Activated CD8-positive, alpha-beta memory T cell treated with anti-CD3 and anti-CD28 coated beads for 1 hour (primary cell): Measurements from ENCODE around the gene RANBP17.
"Not testable (repeated sequence)": the region's sequence is repeated elsewhere in the genome, so short reads cannot be mapped to it uniquely, and the experiment has no call there.

Experiments
- DNase-seq, 2 donors: peaks; one replicate each; pipeline ENCODE4 v3.0.0-alpha.2; 2020; ENCODE audit warnings: low read depth in 1 of 2; ENCODE audit errors: extremely low read depth in 1 of 2

Gene RANBP17

GRCh38 chr5:170937914-170938313 is 76.1 kb downstream of the RANBP17 start:
- DNase-seq = no peak

- DNase-seq = no peak
Observed at GRCh38 chr5:170939178-170939577, 77.4 kb downstream of the RANBP17 start.

DNA sequence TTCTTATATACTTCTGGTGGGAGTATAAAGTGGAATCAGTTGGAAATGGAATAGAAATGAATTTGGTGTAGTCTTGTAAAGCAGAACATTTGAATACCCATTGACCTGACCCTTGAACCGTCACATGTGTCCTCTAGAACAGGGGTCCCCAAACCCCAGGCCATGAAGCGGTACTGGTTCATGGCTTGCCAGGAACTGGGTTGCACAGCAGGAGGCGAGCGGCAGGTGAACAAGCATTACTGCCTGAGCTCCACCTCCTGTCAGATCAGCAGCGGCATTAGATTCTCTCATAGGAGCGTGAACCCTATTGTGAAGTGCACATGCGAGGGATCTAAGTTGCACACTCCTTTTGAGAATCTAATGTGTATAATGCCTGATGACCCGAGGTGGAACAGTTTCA is 80.0 kb downstream of the RANBP17 start:
- no peak for DNase-seq

GRCh38 chr5:170945275-170945674 is 83.5 kb downstream of the RANBP17 start:
- DNase-seq = no peak

DNA sequence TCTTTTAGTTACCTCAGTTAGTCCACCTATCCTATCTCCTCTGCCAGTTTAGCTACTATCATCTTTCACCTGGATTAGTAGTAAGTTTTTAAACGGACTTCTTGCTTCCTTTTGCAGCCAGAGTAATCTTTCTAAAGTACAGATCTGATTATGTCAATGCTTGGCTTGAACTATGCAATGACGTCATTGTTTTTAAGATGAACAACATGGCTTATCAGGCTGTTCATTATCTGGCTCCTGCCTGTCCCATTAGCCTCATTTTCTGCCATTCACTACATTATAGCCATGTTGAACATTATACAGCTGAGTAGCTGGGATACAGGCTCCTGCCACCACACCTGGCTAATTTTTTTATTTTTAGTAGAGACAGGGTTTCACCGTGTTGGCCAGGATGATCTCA is 98.7 kb downstream of the RANBP17 start:
- DNase-seq = no peak

- no peak for DNase-seq
Observed at GRCh38 chr5:170963521-170963920, 101.7 kb downstream of the RANBP17 start.

GRCh38 chr5:170974461-170974860 is 112.6 kb downstream of the RANBP17 start:
- no peak for DNase-seq

DNA sequence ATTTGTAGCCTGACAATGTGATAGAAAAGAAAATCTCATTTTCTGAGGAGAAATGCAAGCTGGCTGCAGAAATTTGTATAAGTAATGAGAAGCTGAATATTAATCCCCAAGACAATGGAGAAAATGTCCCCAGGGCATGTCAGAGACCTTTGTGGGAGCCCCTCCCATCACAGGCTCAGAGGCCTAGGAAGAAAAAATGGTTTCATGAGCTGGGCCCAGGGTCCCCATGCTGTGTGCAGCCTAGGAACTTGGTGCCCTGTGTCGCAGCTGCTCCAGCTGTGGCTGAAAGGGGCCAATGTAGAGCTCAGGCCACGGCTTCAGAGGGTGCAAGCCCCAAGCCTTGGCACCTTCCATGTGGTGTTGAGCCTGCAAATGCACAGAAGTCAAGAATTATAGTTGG is 118.4 kb downstream of the RANBP17 start:
- DNase-seq = not testable (repeated sequence)

GRCh38 chr5:170985486-170985885 is 123.7 kb downstream of the RANBP17 start:
- DNase-seq = no peak

DNA sequence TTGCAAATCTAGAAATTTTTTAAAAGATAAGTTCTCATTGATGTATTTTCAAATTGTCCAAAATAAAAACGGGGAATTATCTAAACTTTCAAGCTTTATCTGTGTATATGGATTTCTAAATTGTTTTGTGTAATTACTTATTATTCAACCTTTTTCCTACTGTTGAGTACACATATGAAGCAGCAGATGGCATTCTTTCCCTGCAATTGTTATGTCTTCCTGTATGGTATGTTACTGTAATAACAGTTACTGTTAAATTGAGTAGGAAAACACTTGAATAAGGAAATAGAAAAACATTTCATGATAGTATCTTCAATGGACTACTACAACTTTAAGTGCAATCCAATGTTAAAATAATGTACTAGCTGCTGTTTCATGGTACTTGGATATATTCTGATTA is 124.8 kb downstream of the RANBP17 start:
- DNase-seq = no peak

DNA sequence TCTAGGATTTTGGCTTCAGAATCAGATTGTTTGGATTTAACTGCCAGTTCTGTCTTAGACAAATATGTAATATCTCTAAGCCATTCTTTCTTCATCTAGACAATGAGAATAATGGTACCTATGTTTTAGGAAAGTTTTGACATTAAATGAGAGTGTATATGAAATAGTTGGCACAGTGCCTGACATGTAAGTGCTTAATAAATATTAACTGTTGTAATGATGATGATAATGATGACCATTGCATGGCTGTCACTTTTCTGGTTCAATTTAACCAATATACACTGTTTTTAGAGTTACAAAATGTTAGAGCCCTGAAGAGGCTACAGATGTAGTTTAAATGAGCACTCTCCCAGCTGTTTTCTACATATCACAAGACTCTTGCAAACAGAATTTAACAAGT is 131.7 kb downstream of the RANBP17 start:
- DNase-seq = no peak

DNA sequence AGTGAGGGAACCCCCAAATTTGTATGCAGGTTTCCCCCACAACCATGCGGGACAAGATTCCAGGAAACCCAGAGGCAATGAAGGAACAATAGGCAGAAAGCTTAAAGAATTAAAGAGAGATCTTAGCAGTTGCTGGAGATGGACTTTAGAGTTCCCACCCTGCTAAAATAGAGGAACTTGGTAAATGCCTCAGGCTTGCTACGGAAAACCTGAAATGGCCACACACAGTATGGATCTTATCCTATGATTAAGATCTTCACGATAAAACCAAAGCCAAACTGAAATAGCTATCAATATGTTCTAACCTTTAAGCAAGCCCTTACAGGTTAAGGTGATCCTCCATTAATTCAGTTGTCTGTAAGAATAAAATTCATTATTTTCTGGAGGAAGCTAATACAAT is 148.3 kb downstream of the RANBP17 start:
- no peak for DNase-seq

DNA sequence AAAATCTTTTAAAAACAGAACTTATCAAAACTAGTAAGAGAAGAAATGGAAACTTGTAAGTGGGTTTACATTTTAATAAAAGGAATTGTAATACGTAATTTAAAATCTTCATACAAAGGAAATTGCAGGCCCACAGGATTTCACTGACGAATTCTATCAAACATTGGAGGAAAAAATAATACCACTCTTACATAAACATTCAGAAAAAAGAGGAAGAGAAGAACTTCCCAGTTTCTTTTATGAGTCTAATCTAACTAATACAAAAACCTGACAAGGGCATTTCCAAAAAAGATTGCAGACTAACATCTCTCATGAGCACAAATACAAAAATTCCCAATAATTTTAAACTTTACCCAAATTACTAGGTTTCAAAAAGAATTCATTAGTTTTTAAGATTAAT is 149.0 kb downstream of the RANBP17 start:
- no peak for DNase-seq

DNA sequence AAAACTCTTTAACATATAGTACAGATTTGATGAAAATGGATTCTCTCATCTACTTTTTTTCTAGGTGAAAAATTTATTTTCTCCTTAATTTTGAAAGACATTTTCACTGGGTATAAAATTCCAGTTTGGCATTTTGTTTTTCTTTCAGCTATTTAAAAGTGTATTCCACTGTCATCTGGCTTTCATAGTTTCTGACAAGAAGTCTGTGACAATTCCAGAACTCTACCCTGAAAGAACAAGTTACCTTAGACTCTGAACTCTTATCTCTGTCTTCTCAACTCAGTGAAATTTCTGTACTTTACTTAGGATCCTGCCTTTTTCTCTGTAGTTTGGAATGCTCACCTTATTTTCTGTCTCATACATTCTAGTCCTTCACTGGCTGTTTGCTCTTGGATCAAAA is 161.7 kb downstream of the RANBP17 start:
- DNase-seq = no peak

DNA sequence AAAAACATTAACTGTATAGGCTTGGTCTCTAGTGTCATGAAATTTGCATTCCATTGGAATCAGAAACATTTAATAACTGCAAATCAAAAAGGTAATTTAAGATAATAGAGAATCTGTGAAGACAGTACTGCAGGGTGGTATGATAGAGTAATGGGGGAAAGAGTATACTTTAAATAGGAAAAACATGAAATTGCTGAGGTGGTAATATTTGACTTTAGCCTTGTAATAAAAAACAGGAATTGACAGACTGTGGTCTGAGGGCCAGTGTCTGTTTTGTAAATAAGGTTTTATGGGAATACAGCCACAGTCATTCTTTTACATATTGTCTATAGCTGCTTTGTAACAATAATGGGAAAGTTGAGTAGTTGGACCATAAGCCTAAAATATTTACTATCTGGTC is 162.3 kb downstream of the RANBP17 start:
- no peak for DNase-seq

DNA sequence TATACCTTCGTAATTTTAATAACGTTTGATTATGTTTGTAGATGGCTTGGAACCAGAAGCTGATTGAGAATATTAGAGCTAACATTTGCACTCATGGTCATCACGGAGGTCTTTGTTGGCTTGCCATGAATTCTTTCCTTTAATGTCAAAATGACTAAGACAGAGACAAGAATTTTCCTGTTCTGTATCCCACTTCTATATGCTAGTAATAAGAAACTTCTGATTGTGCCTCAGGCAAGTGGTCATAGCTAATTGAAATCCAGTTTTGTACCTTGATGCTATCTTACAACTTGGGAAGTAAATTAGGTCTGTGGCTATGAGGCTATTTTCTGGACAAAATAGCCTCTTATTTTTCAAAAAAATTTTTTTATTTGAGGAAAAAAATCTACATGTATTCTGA is 167.6 kb downstream of the RANBP17 start:
- no peak for DNase-seq

DNA sequence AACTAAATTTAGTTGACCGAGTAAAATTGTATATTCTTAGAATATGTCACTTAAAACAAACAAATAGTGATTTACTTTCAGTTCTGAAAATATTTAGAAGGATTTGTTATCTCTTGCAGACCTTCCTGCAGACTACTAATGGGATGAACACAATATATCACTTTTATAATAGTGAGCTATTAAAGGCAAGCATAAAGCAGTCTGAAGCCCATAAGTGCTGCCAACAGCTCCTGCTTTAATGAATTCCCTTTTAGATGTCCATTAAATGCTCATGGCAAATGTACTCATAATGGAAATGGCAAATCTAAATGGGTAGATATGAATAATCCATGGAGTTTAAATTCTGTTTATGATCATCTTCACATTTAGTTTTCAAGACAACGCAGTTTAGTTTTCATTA is 170.2 kb downstream of the RANBP17 start:
- DNase-seq = no peak

GRCh38 chr5:171032435-171032973 is 170.7 kb downstream of the RANBP17 start:
- no peak for DNase-seq

- not testable (repeated sequence) for DNase-seq
Observed at GRCh38 chr5:171041893-171042292, 180.1 kb downstream of the RANBP17 start.

- no peak for DNase-seq
Observed at GRCh38 chr5:171050916-171051315, 189.1 kb downstream of the RANBP17 start.

- DNase-seq = no peak
Observed at GRCh38 chr5:171055875-171056454, 194.1 kb downstream of the RANBP17 start.

- no peak for DNase-seq
Observed at GRCh38 chr5:171067540-171068130, 205.8 kb downstream of the RANBP17 start.

DNA sequence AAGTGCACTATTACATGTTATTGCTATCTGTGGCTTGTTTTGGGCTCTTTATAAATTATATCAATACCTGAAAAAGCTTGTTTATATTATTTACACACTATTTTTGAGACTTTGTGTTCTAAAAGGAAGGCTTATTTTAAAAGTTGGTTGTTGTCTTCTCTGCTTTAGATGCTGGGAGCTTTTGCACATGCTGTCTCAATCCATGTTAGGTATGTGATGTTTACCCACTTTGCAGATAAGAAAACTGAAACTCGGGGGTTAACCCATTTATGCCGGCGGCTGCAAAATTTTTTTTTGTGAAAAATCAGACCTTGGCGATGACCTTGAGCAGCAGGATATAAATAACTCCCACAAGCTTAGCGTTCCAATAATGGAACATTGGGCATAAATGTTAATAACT is 212.9 kb downstream of the RANBP17 start:
- DNase-seq = no peak
